Prostate gland (tissue), 2 donors: ENCODE results near the gene PRR15L. TPM values are rescaled to one million over a fixed set of nuclear protein-coding genes. Genes with fewer than 3 reads are reported as not detected.

ENCODE experiments used
- DNase-seq: peaks from one replicate; pipeline ENCODE4 v3.0.0-alpha.2; 2019; ENCODE audit warnings: low spot score
- H3K27ac ChIP-seq, 2 donors: fragments of 200-600 bp; sonication (generic); 2 replicates each; pipeline ENCODE4 v1.5.1; 2017 to 2019
- H3K27me3 ChIP-seq: fragments of 200-600 bp; sonication (generic); replicated peaks from 2 replicates; pipeline ENCODE4 v1.5.1; 2019; ENCODE audit not compliant: insufficient read depth
- H3K36me3 ChIP-seq, 2 donors: fragments of 200-600 bp; sonication (generic); 1 replicate in 1 of 2; 2 replicates in 1 of 2; pipeline versions ENCODE4 v1.5.1 to v1.8.1; 2017 to 2019
- H3K4me1 ChIP-seq: fragments of 200-600 bp; sonication (generic); replicated peaks from 2 replicates; pipeline ENCODE4 v1.5.1; 2019
- H3K4me3 ChIP-seq, 2 donors: fragments of 200-600 bp; sonication (generic); 2 replicates each; pipeline ENCODE4 v1.5.1; 2017 to 2019
- H3K9me3 ChIP-seq: fragments of 200-600 bp; sonication (generic); 2 replicates; pipeline ENCODE4 v1.5.1; 2017
- CTCF ChIP-seq, 4 experiments: fragments of 200-600 bp in 2 of 4; fragments of 450-650 bp in 2 of 4; sonication (generic) in 2 of 4; IDR thresholded peaks; 1 replicate in 3 of 4; 2 replicates in 1 of 4; pipeline ENCODE4 v1.5.1; 2016 to 2019; ENCODE audit warnings: antibody characterized with exemption in 4 of 4, mild to moderate bottlenecking in 2 of 4, moderate library complexity in 2 of 4
- POLR2A ChIP-seq: fragments of 450-650 bp; IDR thresholded peaks from one replicate; pipeline ENCODE4 v1.6.1; 2016; ENCODE audit warnings: antibody characterized with exemption, mild to moderate bottlenecking
- POLR2AphosphoS5 ChIP-seq: sonication (generic); formaldehyde crosslinking; IDR thresholded peaks from one replicate; pipeline ENCODE4 v1.6.1; 2017; ENCODE audit warnings: antibody characterized with exemption
- WGBS: methylation state at CpG from one replicate; pipeline ENCODE4 v1.1.5; 2018; 5-methylcytosine and 5-hydroxymethylcytosine counted together
- intact Hi-C: fragments of 100-400 bp; cut with DNase I; formaldehyde crosslinking; loops from one replicate; pipeline ENCODE4 v1.14.2; 2022
- total RNA-seq, 2 donors: library from RNA; depleted of rRNA; stranded (reverse); fragments of >200 nt; gene quantifications; one replicate each; pipeline ENCODE4 v1.1.0, GENCODE V29; 2016

PRR15L gene
- total RNA-seq, 2 donors from 2014 or later = 19.9 to 59.7 TPM

DNA sequence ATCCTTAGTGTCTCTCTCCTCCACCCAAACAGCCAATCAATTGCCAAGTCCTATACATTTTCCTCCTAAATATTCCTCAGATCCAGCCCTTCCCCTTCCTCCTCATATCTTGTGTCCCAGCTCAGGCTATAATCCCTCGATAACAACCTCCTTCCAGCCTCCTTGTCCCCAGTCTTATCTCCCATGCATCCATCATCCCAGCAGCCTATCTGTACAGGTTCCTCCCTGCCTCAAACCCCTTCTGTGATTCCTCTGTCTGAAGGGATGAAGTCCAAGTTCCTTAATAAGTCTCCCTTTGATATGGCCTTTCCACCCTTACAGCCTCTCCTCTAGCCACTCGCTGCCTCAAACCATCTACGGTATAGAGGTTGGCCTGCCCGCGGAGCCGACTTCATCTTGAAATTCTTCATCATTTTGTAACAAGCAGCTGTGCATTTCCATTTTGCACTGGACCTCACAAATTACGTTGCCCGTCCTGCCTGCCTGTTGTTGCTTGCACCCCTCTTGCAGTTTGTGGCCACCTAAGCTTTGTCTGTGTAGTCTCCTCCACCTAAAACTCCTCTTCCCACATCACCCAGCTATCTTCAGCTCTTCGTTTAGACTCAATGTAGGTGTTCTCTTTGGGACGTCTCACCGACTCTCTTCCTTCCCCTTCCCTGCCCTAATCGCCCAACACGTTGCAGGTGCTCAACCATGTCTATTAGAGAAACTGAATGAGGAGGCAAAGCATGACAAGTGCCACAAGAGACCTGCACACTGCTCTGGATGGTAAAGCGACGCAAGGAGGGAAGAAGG is 12.4 kb upstream of the PRR15L start:
- TF ChIP-seq CTCF (IDR thresholded peaks at IDR 0.05) = no peak
- TF ChIP-seq POLR2A = no peak
- no peaks in the 10 kb centered on the region for H3K27me3 ChIP-seq
- intact Hi-C loops = loop anchor here (2.0 to 5.0 kb wide), 2 partner anchors 21 to 73 kb away; partner anchors contain the start of gene SP2
- DNase-seq = no peak
- peaks cover 5 to 10% of the 10 kb centered on the region in 2 donors for H3K36me3 ChIP-seq
- 51% methylated on average over 15 of the region's 15 CpGs for WGBS
- H3K4me1 ChIP-seq = no peaks in the 10 kb centered on the region
- no peaks in the 10 kb centered on the region for H3K9me3 ChIP-seq
- peak overlapping the region; percentile 39 to 59 for H3K27ac ChIP-seq
- peak overlapping the region in 1 of 2 donors; percentile 15 for H3K4me3 ChIP-seq

DNA sequence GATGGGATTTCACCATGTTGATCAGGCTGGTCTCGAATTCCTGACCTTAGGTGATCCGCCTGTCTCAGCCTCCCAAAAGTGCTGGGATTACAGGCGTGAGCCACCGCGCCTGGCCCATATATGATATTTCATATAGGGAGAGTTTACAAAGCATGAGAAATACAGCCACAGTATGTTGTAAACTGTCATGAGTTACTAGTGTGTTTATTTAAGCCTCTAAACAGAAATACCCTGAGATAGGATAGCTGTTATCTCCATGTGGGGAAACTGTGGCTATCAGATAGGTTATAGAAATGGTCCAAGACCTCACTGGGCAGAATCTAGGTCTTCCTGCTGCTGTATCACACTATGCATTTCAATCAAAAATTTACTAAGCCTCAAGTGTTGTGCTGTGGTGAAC is 11.2 kb upstream of the PRR15L start:
- WGBS = 90% methylated on average over 5 of the region's 5 CpGs
- intact Hi-C loops = no loop called here
- no peak overlapping the region for H3K27ac ChIP-seq

GRCh38 chr17:47967607-47968252 is 10.0 kb upstream of the PRR15L start:
- Histone ChIP-seq H3K27me3 (no peaks in the 10 kb centered on the region), H3K36me3 (no peaks in the 10 kb centered on the region), H3K9me3 (no peaks in the 10 kb centered on the region), H3K4me3 (no peak overlapping the region), H3K27ac (peak overlapping the region; percentile 13 to 65), H3K4me1 (no peaks in the 10 kb centered on the region)
- DNase-seq = no peak
- WGBS = 52% methylated on average over 5 of the region's 5 CpGs
- intact Hi-C loops = no loop called here
- TF ChIP-seq POLR2A (no peak), CTCF (IDR thresholded peaks at IDR 0.05) (no peak), POLR2AphosphoS5 (no peak)

More for the DNA sequence above, 11.2 kb upstream of the PRR15L start:
- TF ChIP-seq POLR2AphosphoS5 (no peak), POLR2A (no peak), CTCF (IDR thresholded peaks at IDR 0.05) (no peak)
- Histone ChIP-seq H3K27me3 (no peaks in the 10 kb centered on the region), H3K9me3 (no peaks in the 10 kb centered on the region), H3K4me3 (no peak overlapping the region), H3K36me3 (no peaks in the 10 kb centered on the region), H3K4me1 (no peaks in the 10 kb centered on the region)
- DNase-seq = no peak

DNA sequence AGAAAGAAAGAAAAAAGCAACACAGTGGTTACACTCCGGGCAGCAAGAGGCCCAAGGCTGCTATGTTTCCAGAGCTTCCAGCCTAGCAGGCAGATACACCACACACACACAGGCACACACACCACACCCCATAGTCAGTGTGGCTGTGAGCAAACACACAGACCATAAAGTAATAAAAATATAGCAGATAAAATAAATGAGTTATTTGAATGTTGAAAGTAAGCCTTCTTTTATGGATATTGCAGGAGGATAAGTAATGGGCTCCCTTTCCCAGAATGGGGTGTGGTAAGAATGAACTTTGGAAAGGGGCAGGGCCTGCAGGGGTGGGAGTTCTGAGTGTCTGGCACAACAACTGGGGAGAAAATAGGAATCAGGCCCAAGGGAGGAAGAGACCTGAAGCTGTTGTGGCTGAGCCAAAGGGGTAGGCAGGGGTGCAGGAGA is 8.4 kb upstream of the PRR15L start:
- H3K27ac ChIP-seq = peak overlapping the region; percentile 65 to 68
- no peaks in the 10 kb centered on the region for H3K9me3 ChIP-seq
- no peaks in the 10 kb centered on the region for H3K27me3 ChIP-seq
- 36% methylated on average over 1 of the region's 1 CpG for WGBS
- TF ChIP-seq POLR2AphosphoS5 (peak; percentile 81), CTCF (IDR thresholded peaks at IDR 0.05) (no peak)
- peak; percentile 64 for DNase-seq
- H3K4me1 ChIP-seq = no peaks in the 10 kb centered on the region
- H3K36me3 ChIP-seq = no peaks in the 10 kb centered on the region
- intact Hi-C loops = no loop called here
- no peak overlapping the region for H3K4me3 ChIP-seq
